HG02763 (cell line): ENCODE data around the gene SQOR.
"Not testable (repeated sequence)": the region's sequence is repeated elsewhere in the genome, so short reads cannot be mapped to it uniquely, and the experiment has no call there.

Experiments used
- ATAC-seq: cut with Tn5 transposase; IDR thresholded peaks from one replicate; pipeline ENCODE4 v1.9.1; 2021; ENCODE audit warnings: mild to moderate bottlenecking, moderate library complexity; ENCODE audit not compliant: unreplicated experiment

SQOR gene

GRCh38 chr15:45630917-45631691 is 3.7 kb upstream of the SQOR start:
- no peak for ATAC-seq

GRCh38 chr15:45631776-45632175 is 3.1 kb upstream of the SQOR start:
- ATAC-seq = no peak

- ATAC-seq = peak; percentile 37
Observed at GRCh38 chr15:45635191-45635638, 386 bp downstream of the SQOR start.

- ATAC-seq = no peak
Observed at GRCh38 chr15:45635763-45636292, 999 bp downstream of the SQOR start.

- ATAC-seq = no peak
Observed at GRCh38 chr15:45637141-45637540, 2.3 kb downstream of the SQOR start.

- peak; percentile 45 for ATAC-seq
Observed at GRCh38 chr15:45637552-45638033, 2.8 kb downstream of the SQOR start.

GRCh38 chr15:45640616-45641015 is 5.8 kb downstream of the SQOR start:
- ATAC-seq = no peak

GRCh38 chr15:45641374-45641781 is 6.5 kb downstream of the SQOR start:
- ATAC-seq = no peak

GRCh38 chr15:45641999-45642932 is 7.4 kb downstream of the SQOR start:
- ATAC-seq = no peak

GRCh38 chr15:45644437-45644836 is 9.6 kb downstream of the SQOR start:
- ATAC-seq = no peak

- no peak for ATAC-seq
Observed at GRCh38 chr15:45645026-45645980, 10.5 kb downstream of the SQOR start.

- ATAC-seq = no peak
Observed at GRCh38 chr15:45646220-45646619, 11.4 kb downstream of the SQOR start.

GRCh38 chr15:45647828-45648227 is 13.0 kb downstream of the SQOR start:
- ATAC-seq = no peak

GRCh38 chr15:45648521-45649200 is 13.8 kb downstream of the SQOR start:
- no peak for ATAC-seq

GRCh38 chr15:45650007-45650406 is 15.2 kb downstream of the SQOR start:
- ATAC-seq = not testable (repeated sequence)

- no peak for ATAC-seq
Observed at GRCh38 chr15:45650889-45651525, 16.2 kb downstream of the SQOR start.

- no peak for ATAC-seq
Observed at GRCh38 chr15:45653702-45654424, 19.0 kb downstream of the SQOR start.

GRCh38 chr15:45654749-45655148 is 19.9 kb downstream of the SQOR start:
- ATAC-seq = no peak

- ATAC-seq = no peak
Observed at GRCh38 chr15:45657254-45657653, 22.4 kb downstream of the SQOR start.
